GM19023 (cell line): Measurements from ENCODE around the gene TEX55.
"Not testable (repeated sequence)": the region's sequence is repeated elsewhere in the genome, so short reads cannot be mapped to it uniquely, and the experiment has no call there.

Experiments used
- ATAC-seq: cut with Tn5 transposase; IDR thresholded peaks from one replicate; pipeline ENCODE4 v1.9.1; 2021; ENCODE audit warnings: mild to moderate bottlenecking, moderate library complexity; ENCODE audit not compliant: unreplicated experiment

The TEX55 gene

DNA sequence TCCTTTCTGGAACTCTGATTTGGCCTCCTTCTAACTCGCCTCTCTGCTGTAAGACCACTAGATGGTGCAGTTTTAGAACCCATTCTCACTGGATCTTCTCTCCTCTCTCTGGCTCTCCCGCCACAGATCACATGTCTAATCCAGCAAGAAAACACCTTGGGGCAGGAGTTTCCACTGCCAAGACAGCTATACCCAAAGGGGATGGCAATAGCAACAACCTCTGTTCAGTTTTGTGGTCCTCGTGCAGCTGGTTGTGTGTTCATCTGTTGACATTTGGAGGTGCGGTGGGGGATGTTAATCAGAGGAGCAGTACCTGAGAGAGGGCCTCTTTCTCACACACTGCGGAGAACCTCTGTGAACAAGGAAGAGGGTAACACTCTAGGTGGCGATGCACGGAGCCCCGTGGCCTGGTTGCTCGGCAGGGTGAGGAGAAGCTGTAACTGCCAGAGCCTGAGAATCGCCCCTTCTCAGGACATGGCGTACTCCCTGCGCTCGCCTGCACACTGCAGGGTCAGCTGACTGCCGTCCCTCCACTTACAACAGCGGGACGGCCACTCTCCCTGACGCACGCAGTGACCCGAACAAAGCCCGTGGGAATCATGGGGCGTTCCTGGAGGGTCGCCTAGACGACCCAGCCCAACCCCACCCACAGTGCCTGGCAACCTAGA, at the start of gene TEX55:
Gene TEX55 (plus strand): TSS at position 666 of the 668 bp plus-strand sequence. CDS start 25 bp downstream, outside the sequence.
- no peak for ATAC-seq

DNA sequence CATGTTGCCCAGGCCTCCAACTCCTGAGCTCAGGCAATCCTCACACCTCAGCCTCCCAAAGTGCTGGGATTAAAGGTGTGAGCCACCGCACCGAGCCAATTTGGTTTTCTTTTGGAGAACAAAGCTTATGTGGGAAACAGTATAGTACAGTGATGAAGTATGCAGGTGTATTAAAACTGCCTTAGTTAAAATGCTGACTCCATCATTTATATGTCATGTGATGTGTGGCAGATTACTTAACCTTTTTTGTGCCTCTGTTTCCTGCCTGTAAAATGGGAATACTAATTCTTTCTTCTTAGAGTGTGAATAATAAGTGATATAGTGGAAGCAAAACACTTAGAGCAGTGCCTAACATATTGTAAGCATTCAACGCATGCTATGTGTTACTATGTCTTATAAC, 48.0 kb upstream of the TEX55 start:
- no peak for ATAC-seq

DNA sequence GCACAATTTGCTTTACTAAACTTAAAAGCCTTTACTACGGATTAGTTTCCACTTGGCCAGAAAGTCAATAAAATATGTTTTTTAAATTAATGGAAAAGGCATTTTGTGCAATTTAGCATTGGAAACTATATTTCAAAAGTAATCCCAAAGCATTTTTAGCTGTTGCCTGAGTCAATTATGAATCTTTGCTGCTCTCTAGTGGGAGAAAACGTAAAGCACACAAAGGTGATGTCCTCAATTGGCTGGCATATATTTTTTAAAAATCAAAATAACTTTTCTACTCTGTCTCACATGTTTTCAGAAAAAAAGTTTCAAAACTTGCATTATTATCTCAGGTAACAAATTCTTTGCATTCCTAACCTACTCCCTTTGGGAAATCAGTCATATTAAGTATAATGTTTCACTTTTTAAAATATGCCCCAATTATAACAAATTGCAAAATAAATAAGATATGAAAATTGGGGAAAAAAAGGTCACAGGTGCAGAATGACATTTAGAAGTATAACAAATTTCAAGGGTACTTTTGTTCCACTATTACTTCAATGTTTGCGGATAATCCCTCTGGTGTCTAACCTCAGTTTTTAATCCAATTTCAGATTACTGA, 47.2 kb upstream of the TEX55 start:
- ATAC-seq = no peak

DNA sequence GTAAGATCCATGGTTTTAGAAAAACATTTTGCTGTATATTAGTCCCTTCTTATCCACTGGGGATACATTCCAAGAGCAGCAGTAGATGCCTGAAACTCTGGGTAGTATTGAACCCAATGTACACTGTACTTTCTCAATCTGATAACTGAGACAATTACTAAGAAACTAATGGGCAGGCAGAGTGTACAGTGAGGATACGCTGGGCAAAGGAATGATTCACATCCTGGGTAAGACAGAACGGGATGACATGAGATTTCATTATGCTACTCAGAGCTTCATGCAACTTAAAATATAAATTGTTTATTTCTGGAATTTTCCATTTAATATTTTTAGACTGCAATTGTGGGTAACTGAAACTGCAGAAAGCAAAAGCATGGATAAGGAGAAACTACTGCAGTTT, 46.2 kb upstream of the TEX55 start:
- ATAC-seq = no peak

DNA sequence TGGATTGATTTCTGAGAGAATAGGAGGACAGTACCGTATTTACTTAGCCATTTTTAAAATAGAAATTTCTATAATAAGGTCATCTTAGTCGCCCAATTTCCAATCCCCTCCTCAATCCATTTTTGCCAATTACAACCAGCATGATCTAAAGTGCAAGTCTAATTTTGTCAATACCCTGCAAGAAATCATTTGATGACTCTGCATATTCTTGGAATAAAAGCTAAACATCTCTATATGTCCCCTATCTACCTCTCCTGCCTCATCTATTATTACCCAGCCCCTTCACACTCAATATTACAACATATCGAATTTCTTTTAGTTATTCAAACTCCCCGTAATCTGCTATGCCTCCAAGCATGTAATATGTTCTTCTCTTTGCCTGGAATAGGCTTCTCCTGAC, 41.9 kb upstream of the TEX55 start:
- ATAC-seq = no peak

DNA sequence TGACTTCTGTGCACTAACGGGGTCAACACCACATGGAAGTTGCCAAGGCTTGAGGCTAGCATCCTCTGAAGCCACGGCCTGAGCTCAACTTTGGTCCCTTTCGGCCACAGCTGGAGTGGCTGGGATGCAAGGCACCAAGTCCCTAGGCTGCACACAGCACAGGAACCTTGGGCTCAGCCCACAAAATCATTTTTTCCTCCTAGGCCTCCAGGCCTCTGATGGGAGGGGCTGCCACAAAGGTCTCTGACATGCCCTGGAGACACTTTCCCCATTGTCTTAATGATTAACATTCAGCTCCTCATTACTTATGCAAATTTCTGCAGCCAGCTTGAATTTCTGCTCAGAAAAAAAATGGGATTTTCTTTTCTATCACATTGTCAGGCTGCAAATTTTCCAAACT, 27.6 kb upstream of the TEX55 start:
- ATAC-seq = not testable (repeated sequence)

DNA sequence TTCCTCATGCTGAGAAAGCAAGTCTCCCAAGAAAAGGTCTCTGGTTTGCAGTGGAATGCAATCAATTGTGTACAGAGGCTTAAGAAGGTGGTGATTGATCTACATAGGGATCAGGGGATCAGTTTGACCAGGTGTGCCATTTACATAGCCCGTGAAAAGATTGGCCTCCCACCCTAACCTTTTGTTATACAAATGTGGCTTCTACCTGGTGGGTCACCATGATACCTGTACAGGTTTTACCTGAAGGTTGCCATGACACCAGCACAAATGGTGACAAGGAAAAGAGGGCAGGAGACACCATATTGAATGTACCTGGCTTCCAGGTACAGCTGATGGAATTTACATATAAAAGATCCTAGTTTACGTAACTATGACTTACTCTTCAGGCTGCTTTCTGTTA, 25.5 kb upstream of the TEX55 start:
- ATAC-seq = no peak

DNA sequence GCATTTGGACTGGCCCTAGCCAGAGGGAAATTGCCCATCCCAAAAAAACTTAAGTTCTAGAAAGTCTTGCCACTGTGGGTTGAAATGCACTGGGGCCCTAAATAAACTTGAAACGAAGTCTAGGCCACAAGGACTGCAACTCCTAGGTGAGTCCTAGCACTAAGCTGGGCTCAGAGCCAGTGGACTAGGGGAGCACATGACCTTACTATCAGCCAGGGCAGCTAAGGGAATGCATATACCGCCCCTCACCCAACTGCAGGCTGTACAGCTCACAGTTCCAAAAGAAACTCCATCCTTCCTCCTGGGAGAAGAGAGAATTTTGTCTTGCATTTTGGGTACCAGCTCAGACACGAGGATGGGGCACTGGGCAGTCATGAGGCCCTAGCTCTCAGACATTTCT, 23.6 kb upstream of the TEX55 start:
- no peak for ATAC-seq

DNA sequence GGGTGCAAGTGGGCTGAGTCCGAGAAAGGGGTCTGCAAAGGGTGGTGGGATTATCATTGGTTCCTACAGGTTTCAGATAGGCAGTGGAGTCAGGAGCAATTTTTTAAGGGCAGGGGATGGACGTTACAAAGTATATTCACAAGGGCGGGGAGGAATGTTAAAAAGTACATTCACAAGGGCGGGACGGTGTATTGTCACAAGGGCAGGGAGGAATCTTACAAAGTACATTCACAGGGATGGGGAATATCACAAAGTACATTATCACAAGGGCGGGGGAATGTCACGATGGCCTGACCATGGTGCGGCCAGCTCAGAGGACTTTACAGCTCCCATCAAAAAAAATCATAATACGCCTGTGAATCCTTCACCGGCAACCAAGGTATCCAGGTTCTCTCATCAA, 20.6 kb upstream of the TEX55 start:
- ATAC-seq = no peak

DNA sequence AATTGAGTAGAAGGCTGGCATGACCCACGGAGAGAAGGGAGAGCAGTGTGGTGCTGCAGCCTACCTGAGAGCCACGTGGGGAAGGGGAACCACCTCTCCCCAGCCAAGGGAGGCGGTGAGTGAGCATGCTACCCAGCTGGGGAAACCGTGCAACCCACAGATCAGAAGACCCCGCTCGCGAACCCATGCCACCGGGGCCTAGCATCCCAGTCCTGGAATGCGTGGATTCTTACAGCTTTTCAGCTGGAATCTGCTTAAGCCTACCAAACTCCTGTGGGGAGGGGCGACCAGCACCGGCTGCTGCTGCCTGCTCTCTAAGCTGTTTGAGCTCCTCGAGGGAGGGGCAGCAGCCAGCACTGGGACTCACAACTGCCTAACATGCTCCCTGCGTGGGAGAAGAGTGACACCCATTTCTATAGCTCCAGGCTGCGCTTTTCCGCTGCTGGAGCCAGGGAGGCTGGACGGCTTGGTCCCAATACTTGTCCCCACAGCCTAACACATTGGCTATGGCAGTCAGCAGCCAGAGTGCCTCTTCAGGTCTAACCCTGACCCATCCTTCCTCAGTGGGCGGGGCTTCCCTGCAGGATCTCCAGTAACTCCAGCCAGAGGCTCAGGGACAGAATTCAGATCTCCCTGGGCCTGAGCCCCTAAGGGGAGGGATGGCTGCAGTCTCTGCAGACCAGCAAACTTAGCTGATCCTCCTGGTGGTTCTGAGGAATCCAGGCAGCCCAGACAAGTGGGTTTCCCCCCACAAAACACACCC, 20.0 kb upstream of the TEX55 start:
- no peak for ATAC-seq

DNA sequence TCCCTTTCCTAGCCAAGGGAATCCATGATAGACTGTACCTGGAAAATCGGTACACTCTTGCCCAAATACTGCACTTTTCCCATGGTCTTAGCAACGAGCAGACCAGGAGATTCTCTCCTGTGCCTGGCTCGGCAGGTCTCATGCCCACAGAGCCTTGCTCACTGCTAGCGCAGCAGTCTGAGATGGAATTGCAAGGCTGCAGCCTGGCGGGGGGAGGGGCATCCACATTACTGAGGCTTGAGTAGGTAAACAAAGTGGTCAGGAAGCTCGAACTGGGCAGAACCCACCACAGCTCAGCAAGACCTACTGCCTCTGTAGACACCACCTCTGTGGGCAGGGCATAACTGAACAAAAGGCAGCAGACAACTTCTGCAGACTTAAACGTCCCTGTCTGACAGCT, 15.7 kb upstream of the TEX55 start:
- ATAC-seq = not testable (repeated sequence)

DNA sequence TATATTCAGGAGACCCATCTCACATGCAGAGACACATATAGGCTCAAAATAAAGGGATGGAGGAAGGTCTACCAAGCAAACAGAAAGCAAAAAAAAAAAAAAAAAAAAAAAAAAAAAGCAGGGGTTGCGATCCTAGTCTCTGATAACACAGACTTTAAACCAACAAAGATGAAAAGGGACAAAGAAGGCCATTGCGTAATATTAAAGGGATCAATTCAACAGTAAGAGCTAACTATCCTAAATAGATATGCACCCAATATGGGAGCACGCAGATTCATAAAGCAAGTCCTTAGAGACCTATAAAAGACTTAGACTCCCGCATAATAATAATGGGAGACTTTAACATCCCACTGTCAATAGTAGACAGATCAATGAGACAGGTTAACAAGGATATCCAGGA, 13.7 kb upstream of the TEX55 start:
- ATAC-seq = not testable (repeated sequence)

DNA sequence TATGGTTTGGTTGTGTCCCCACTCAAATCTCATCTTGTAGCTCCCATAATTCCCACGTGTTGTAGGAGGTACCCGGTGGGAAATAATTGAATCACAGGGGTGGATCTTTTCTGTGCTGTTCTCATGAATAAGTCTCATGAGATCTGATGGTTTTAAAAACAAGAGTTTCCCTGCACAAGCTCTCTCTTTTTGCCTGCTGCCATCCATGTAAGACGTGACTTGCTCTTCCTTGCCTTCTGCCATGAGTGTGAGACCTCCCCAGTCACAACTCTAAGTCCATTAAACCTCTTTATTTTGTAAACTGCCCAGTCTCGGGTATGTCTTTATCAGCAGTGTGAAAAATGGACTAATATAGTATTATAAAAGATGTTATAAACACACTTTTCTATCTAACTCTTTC, 6.6 kb upstream of the TEX55 start:
- not testable (repeated sequence) for ATAC-seq

DNA sequence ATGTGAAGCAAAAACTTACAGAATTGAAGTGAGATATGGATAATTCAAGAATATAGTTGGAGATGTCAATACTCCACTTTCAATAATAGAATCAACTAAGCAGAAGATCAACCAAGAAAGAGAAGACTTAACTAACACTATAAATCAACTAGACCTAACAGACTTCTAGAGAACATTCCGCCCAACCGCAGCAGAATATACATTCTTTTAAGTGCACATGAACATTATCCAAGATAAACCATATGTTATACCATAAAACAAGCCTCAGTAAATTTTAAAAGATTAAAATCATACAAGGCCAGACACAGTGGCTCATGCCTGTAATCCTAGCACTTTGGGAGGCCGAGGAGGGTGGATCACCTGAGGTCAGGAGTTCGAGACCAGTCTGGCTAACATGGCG, 5.5 kb upstream of the TEX55 start:
- ATAC-seq = no peak

DNA sequence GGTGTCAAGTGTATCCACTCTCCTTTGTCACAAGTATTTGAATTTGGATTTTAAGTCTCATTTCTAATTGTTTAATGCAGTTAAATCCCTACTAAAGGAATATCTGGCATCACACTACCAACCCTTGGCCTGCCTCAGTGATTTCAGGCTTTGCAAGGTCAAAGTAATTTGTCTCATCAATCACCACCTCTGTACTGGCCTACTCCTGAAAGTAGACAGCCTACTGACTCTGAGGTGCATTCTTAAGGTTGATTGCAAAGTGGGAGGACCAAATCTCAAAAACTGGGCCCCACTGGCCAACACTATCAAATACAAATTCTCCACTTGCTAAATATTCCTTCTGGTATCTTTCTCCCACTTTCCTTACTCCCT, 851 bp upstream of the TEX55 start:
- no peak for ATAC-seq

DNA sequence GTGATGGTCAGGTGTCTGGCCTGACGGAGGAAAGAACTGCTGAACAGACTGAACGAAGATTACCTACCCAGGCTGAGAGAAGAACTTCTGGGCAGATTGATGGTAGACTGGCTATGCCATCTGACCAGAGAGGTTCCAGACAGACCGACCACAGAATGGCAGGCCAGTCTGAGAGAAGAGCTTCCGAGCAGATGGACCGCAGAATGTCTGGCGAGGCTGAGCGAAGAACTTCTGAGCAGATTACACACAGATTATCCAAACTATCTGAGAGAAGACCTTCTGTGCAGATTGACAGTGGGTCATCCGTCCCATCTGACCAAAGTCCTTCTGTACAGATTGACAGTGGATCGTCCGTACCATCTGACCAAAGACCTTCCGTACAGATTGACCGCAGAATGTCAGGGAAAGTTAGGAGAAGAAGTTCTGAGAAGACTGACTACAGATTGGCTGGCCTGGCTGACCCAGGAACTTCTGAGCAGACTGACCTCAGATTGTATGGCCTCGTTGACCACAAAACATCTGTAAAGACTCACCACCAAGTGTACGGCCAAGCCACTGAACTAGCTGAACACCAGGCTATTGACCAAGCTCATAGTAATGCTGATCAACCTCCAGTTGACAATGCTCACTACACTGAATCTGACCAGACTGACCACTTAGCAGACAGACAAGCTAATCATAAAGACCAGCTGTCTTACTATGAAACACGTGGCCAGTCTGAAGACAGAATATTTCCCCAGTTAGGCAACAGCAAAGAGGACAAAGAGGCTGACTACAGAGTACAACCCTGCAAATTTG, 812 bp downstream of the TEX55 start:
- no peak for ATAC-seq

DNA sequence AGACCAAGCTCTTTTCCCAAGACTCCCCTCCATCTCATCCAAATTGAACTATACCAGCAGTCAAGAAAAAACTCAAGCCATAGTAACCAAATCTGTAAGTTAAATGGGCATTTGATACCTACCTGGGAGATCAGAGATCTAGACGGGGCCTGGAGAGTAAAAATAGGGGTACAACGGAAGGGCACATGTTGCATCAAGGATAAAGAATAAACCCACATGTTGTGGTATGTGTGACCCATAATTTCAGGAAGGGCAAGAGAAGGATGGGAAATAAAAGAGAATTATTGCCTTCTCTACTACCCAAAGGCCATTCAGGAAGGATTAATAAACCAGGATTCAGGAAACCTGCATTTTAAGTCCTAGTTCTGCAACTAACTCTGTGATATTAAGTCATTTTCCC, 1.5 kb downstream of the TEX55 start:
- ATAC-seq = no peak

DNA sequence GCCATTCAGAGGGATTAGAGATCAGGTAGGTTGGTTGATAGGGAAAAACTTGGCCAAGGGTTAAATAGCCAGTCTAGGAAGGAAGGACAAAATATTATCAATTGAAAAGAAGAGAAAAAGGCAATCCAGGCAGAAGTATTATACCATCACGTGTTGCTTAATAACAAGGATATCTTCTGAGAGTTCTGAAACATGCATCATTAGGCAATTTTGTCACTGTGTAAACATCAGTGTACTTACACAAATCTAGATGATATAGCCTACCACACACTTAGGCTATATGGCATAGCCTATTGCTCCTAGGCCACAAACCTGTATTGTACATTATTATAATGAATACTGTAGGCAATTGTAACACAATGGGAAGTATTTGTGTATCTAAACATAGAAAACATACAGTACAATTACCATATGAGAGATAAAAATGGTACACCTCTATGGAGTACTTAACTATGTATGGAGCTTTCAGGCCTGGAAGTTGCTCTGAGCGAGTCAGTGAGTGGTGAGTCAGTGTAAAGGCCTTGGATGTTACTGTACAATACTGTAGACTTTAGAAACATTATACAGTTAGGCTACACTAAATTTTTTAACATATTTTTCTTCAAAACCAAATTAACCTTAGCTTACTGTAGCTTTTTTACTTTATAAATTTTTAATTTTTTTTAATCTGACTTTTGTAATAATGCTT, 2.7 kb downstream of the TEX55 start:
- no peak for ATAC-seq

DNA sequence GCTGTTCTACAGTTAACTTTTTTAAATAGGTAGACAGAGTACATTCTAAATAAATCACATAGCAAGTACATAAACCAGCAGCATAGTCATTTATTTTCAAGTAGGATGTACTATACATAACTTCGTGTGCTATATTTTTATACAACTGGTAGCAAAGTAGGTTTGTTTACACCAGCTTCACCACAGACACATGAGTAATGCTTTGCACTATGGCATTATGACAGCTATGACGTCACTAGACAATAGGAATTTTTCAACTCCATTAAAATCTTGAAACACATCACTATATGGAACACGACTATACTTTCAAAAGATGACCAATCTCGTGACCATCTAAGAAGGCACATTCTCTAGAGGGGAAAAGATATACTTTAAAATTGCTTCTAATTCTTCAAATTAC, 3.5 kb downstream of the TEX55 start:
- no peak for ATAC-seq

DNA sequence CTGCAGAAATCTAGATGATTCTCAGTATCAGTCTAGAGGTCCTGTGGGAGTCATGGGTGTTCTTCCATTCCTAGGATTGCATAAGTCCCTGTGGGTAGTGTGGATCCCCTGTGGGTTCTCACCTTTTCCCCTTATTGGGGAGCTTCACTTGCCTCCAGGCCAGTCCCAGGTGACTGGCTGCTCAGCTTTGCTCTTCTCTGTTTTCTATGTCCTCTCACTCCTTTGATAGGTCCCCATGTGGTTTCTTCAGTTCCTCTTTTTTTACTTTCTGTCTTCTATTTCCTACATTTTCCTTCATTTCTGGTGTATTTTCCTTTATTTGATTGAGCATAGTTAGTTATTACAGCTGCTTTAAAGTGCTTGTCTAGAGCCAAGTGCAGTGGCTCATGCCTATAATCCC, 10.9 kb downstream of the TEX55 start:
- ATAC-seq = no peak

DNA sequence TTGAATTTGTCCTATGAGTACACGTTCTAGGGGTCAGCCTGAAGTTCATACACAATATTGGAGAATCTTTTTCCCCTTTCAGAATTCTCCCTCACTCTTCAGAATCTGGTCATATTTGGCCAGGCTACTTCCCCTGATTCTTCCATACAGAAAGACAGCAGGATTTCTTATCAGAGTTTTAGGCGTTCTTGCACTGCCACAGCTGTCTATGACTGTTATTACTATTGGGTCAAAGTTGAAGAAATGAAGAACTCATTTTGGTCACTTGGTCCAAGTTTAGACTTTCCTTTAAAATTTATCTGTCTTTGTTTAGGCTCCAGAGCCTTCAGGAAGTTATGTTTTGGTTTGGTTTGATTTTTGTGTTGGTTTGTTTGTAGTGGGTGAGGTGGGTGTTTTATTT, 12.0 kb downstream of the TEX55 start:
- ATAC-seq = no peak
